ENCODE data around the gene KLHL36.

DNA sequence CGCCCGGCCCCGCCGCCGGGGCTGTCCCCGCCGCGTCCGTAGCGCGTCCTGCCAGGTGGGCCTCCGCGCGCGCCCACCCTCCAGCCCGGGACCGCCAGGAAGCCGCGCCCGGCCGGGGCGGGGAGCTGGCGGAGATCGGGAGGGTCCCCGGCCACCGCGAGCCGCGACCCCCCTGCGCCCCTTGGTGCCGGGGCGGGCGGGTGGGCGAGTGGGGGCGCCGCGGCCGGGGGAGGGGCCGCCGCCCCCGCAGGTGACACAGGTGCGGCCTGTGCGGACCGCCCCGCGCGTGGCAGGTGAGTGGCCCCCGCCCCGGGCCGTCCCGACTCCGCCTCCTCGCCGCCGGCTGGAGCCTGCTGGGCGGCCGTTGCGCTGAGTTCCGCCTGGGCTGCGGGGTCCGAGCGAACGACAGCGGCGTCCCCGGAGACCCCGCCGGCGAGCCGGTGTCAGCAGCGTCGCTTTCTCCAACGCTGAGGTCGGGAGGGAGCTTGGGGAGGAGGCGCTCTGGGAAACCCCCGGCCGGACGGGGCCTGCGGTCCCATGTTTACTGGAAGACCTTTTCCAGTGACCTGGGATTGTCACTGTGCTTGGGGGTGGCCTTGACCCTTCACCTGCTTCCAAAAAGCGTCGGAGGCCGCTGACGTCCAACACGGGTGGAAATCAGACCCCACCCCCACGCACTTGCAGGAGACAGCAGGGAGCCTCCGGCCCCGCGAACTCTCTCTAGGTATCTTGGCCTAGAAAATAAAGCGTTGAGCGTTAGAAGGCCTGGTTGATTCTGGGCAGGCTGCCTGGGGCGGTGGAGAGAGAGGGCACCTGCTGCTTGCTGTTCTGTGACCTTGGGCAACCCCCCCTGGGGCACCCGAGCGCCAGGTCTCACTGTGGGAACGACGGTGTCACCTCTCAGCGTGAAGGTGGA lies 542 bp downstream of the KLHL36 start:
- TF ChIP-seq CTCF (IDR thresholded peaks at IDR 0.05; ENCODE audit: insufficient read depth, low read depth, low read length) = no peak
- TF ChIP-seq EZH2 (IDR thresholded peaks at IDR 0.05; ENCODE audit: insufficient read depth, low read length) = no peak
